MM.1S (cell line): ENCODE measurements around the gene CRTAC1.

ENCODE experiments used
- DNase-seq: peaks from one replicate; pipeline ENCODE4 v3.0.0-alpha.2; 2015
- H2AFZ ChIP-seq: fragments of 300-600 bp; sonication (generic); 2 replicates; pipeline ENCODE4 v1.6.0; 2016; ENCODE audit warnings: antibody characterized with exemption, low read length
- H3F3A ChIP-seq: fragments of 300-600 bp; sonication (generic); 2 replicates; pipeline ENCODE4 v1.6.1; 2016; ENCODE audit warnings: mild to moderate bottlenecking, antibody characterized with exemption, low read length, moderate library complexity, mixed read lengths; ENCODE audit not compliant: insufficient read depth
- H3K27ac ChIP-seq: fragments of 300-600 bp; sonication (generic); 2 replicates; pipeline ENCODE4 v1.5.1; 2016; ENCODE audit warnings: mild to moderate bottlenecking, low read length
- H3K27me3 ChIP-seq: fragments of 300-600 bp; sonication (generic); replicated peaks from 2 replicates; pipeline ENCODE4 v1.6.0; 2016; ENCODE audit warnings: low read length; ENCODE audit not compliant: insufficient read depth
- H3K36me3 ChIP-seq: fragments of 300-600 bp; sonication (generic); replicated peaks from 2 replicates; pipeline ENCODE4 v1.6.1; 2016; ENCODE audit warnings: mild to moderate bottlenecking, low read length, mixed read lengths; ENCODE audit not compliant: insufficient read depth
- H3K4me1 ChIP-seq: fragments of 300-600 bp; sonication (generic); 2 replicates; pipeline ENCODE4 v1.6.1; 2016; ENCODE audit warnings: low read length, mixed read lengths
- H3K4me2 ChIP-seq: fragments of 300-600 bp; sonication (generic); 2 replicates; pipeline ENCODE4 v1.6.0; 2016; ENCODE audit warnings: low read depth, low read length
- H3K4me3 ChIP-seq: fragments of 300-600 bp; sonication (generic); 2 replicates; pipeline ENCODE4 v1.5.1; 2016; ENCODE audit warnings: low read length, mixed read lengths
- H3K79me2 ChIP-seq: fragments of 300-600 bp; sonication (generic); 2 replicates; pipeline ENCODE4 v1.6.1; 2016; ENCODE audit warnings: mixed run types, low read length, mixed read lengths
- H3K9ac ChIP-seq: fragments of 300-600 bp; sonication (generic); 2 replicates; pipeline ENCODE4 v1.6.1; 2016; ENCODE audit warnings: low read length, mixed read lengths
- H3K9me2 ChIP-seq: fragments of 300-600 bp; sonication (generic); replicated peaks from 2 replicates; pipeline ENCODE4 v1.6.1; 2016; ENCODE audit warnings: mild to moderate bottlenecking, low read length, mixed read lengths; ENCODE audit not compliant: insufficient read depth
- H3K9me3 ChIP-seq: fragments of 300-600 bp; sonication (generic); replicated peaks from 2 replicates; pipeline ENCODE4 v1.6.1; 2016; ENCODE audit warnings: mild to moderate bottlenecking, low read length, mixed read lengths; ENCODE audit not compliant: insufficient read depth
- H4K20me1 ChIP-seq: fragments of 300-600 bp; sonication (generic); 2 replicates; pipeline ENCODE4 v1.6.1; 2016; ENCODE audit warnings: mild to moderate bottlenecking, low read length, moderate library complexity, mixed read lengths; ENCODE audit not compliant: insufficient read depth
- EZH2 ChIP-seq: fragments of 300-600 bp; sonication (generic); optimal IDR thresholded peaks from 2 replicates; pipeline ENCODE3; 2017; ENCODE audit warnings: low read depth, mild to moderate bottlenecking, antibody characterized with exemption, low read length, mixed read lengths
- EZH2phosphoT487 ChIP-seq: fragments of 300-600 bp; sonication (generic); IDR thresholded peaks from 2 replicates; pipeline ENCODE4 v1.6.1; 2018; ENCODE audit warnings: antibody characterized with exemption, low read length
- TF ChIP-seq, protein P1 (sequence below): fragments of 300-600 bp; sonication (generic); IDR thresholded peaks from 2 replicates; pipeline ENCODE4 v1.5.1; 2016; ENCODE audit warnings: antibody characterized with exemption, low read length, mixed read lengths

The CRTAC1 gene

GRCh38 chr10:97838091-97838490 is 192.3 kb downstream of the CRTAC1 start:
- no peaks in the 10 kb centered on the region for H3K36me3 ChIP-seq
- no peak overlapping the region for H3K4me3 ChIP-seq
- H4K20me1 ChIP-seq: no peaks in the 10 kb centered on the region
- no peaks in the 10 kb centered on the region for H3F3A ChIP-seq
- TF ChIP-seq EZH2phosphoT487 (no peak), EZH2 (no peak)
- TF ChIP-seq, protein P1, sequence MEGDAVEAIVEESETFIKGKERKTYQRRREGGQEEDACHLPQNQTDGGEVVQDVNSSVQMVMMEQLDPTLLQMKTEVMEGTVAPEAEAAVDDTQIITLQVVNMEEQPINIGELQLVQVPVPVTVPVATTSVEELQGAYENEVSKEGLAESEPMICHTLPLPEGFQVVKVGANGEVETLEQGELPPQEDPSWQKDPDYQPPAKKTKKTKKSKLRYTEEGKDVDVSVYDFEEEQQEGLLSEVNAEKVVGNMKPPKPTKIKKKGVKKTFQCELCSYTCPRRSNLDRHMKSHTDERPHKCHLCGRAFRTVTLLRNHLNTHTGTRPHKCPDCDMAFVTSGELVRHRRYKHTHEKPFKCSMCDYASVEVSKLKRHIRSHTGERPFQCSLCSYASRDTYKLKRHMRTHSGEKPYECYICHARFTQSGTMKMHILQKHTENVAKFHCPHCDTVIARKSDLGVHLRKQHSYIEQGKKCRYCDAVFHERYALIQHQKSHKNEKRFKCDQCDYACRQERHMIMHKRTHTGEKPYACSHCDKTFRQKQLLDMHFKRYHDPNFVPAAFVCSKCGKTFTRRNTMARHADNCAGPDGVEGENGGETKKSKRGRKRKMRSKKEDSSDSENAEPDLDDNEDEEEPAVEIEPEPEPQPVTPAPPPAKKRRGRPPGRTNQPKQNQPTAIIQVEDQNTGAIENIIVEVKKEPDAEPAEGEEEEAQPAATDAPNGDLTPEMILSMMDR: no peak
- no peak overlapping the region for H2AFZ ChIP-seq
- no peaks in the 10 kb centered on the region for H3K9me3 ChIP-seq
- no peaks in the 10 kb centered on the region for H3K4me1 ChIP-seq
- H3K27me3 ChIP-seq: peaks cover 21% of the 10 kb centered on the region; the same call in 1 of the 2 replicates
- no peak overlapping the region for H3K9ac ChIP-seq
- DNase-seq: no peak
- H3K27ac ChIP-seq: no peak overlapping the region
- H3K9me2 ChIP-seq: no peaks in the 10 kb centered on the region
- H3K79me2 ChIP-seq: no peaks in the 10 kb centered on the region
- no peak overlapping the region for H3K4me2 ChIP-seq

- Histone ChIP-seq H3K79me2 (no peaks in the 10 kb centered on the region), H3K9ac (no peak overlapping the region), H3K9me3 (no peaks in the 10 kb centered on the region), H3K4me2 (no peak overlapping the region), H3K36me3 (no peaks in the 10 kb centered on the region), H3F3A (no peaks in the 10 kb centered on the region), H3K4me1 (no peaks in the 10 kb centered on the region), H3K27ac (no peak overlapping the region), H3K27me3 (peaks cover 14% of the 10 kb centered on the region; the same call in 1 of the 2 replicates), H2AFZ (no peak overlapping the region), H3K4me3 (no peak overlapping the region), H3K9me2 (no peaks in the 10 kb centered on the region), H4K20me1 (no peaks in the 10 kb centered on the region)
- TF ChIP-seq EZH2phosphoT487 (no peak), EZH2 (no peak)
- TF ChIP-seq, protein P1: no peak
- no peak for DNase-seq
These were observed 194.0 kb downstream of the CRTAC1 start for GRCh38 chr10:97836446-97836845.

DNA sequence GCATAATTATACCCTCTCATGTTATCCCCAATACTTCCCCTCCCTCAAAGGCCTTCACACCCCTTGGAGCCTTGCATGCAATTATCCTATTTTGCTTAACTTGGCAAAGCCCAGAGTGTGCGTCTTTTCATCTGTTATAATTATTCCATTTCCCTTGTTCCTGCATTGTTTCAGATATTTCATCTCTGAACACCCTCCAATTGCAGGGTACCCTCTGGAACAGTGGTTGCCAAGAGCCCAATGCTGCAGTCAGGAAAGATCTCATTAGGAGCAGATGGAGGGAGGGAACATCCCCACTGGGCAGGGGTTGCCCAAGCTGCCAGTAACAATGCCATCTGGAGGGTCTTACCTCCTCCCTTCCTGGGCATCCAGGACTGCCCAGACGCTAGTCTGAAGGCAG is 199.2 kb downstream of the CRTAC1 start:
- Histone ChIP-seq H2AFZ (no peak overlapping the region), H3K36me3 (no peaks in the 10 kb centered on the region), H3K4me1 (no peaks in the 10 kb centered on the region), H3K27ac (no peak overlapping the region), H3K9ac (no peak overlapping the region), H3F3A (no peaks in the 10 kb centered on the region), H4K20me1 (no peaks in the 10 kb centered on the region), H3K9me2 (no peaks in the 10 kb centered on the region), H3K4me2 (no peak overlapping the region), H3K27me3 (peaks cover 22% of the 10 kb centered on the region; the same call in 1 of the 2 replicates), H3K9me3 (no peaks in the 10 kb centered on the region), H3K4me3 (no peak overlapping the region), H3K79me2 (no peaks in the 10 kb centered on the region)
- no peak for DNase-seq
- TF ChIP-seq, protein P1: no peak
- TF ChIP-seq EZH2 (no peak), EZH2phosphoT487 (no peak)
